GM12878 (cell line): Measurements from ENCODE around the gene NTM. TPM values are rescaled to one million over a fixed set of nuclear protein-coding genes. Genes with fewer than 3 reads are reported as not detected.
A peak's percentile ranks its signal among the peaks of the same experiment; 100 is the strongest.

Experiments
- ATAC-seq: fragments of 200-7000 bp; cut with Tn5 transposase; 3 replicates; pipeline ENCODE4 v1.9.1; 2020; ENCODE audit warnings: mild to moderate bottlenecking, moderate library complexity
- BruUV-seq: library from RNA; stranded (reverse); fragments of 400-500 nt; replicated peaks from 2 replicates; lab custom pipeline; 2021; lab: Mats Ljungman, UMichigan
- CTCF ChIA-PET: fragments of 300-600 bp; sonication (Branson Sonifier 250); formaldehyde crosslinking; extraction: SDS; loops from one replicate; lab custom pipeline; 2021; ENCODE audit warnings: inconsistent platforms; lab: Yijun Ruan, JAX
- POLR2A ChIA-PET: fragments of 350-600 bp; formaldehyde crosslinking; extraction: SDS; loops from one replicate; lab custom pipeline; 2021; ENCODE audit warnings: inconsistent platforms; lab: Charles Lee
- RAD21 ChIA-PET: fragments of 300-600 bp; sonication (Branson Sonifier 250); formaldehyde crosslinking; loops from one replicate; lab custom pipeline; 2023; ENCODE audit warnings: antibody characterized with exemption; ENCODE audit not compliant: unreplicated experiment; lab: Charles Lee
- SMC1A ChIA-PET: fragments of 300-600 bp; sonication (Branson Sonifier 250); formaldehyde crosslinking; loops from one replicate; lab custom pipeline; 2023; ENCODE audit not compliant: unreplicated experiment, uncharacterized antibody; lab: Charles Lee
- DNase-seq: peaks from one replicate; pipeline ENCODE4 v3.0.0-alpha.2; 2011; ENCODE audit warnings: low read depth, low spot score
- FAIRE-seq: peaks from 3 replicates; lab custom pipeline; 2011; peaks lifted over from hg19 to GRCh38; lab: Jason Lieb, UNC
- H2AFZ ChIP-seq: 2 replicates; pipeline ENCODE4 v1.6.0; 2011; ENCODE audit warnings: low read depth, low read length, control low read depth; ENCODE audit not compliant: control insufficient read depth
- H3K27ac ChIP-seq: 2 replicates; pipeline ENCODE4 v1.5.1; 2011; ENCODE audit warnings: control low read depth; ENCODE audit not compliant: control insufficient read depth, insufficient read depth
- H3K27me3 ChIP-seq, 2 experiments: replicated peaks in 1 of 2; 2 replicates each; pipeline versions ENCODE4 v1.6.0 to v1.6.1; 2011; ENCODE audit warnings: low read length in 1 of 2; ENCODE audit not compliant: control insufficient read depth in 2 of 2, insufficient read depth in 2 of 2
- H3K36me3 ChIP-seq, 2 experiments: 2 replicates each; pipeline ENCODE4 v1.5.1; 2011; ENCODE audit warnings: low read length in 1 of 2; ENCODE audit not compliant: control insufficient read depth in 2 of 2, insufficient read depth in 2 of 2
- H3K4me1 ChIP-seq: 2 replicates; pipeline ENCODE4 v1.6.1; 2011; ENCODE audit warnings: mild to moderate bottlenecking, low read length, moderate library complexity, mixed read lengths; ENCODE audit not compliant: control insufficient read depth, insufficient read depth
- H3K4me2 ChIP-seq: 2 replicates; pipeline ENCODE4 v1.6.0; 2011; ENCODE audit warnings: control low read depth; ENCODE audit not compliant: control insufficient read depth, insufficient read depth
- H3K4me3 ChIP-seq: fragments of 200-600 bp; sonication (generic); 2 replicates; pipeline ENCODE4 v1.5.1; 2016
- H3K79me2 ChIP-seq: 2 replicates; pipeline ENCODE4 v1.6.0; 2011; ENCODE audit warnings: low read length; ENCODE audit not compliant: control insufficient read depth, insufficient read depth
- H3K9ac ChIP-seq: 2 replicates; pipeline ENCODE4 v1.8.0; 2011; ENCODE audit warnings: low read length, control low read depth, mixed read lengths; ENCODE audit not compliant: control insufficient read depth, insufficient read depth
- H3K9me3 ChIP-seq: replicated peaks from 3 replicates; pipeline ENCODE4 v1.5.1; 2011; ENCODE audit warnings: mild to moderate bottlenecking, low read length; ENCODE audit not compliant: control insufficient read depth, insufficient read depth
- H4K20me1 ChIP-seq: 2 replicates; pipeline ENCODE4 v1.6.0; 2011; ENCODE audit not compliant: control insufficient read depth, insufficient read depth
- BACH1 ChIP-seq: fragments of 450-650 bp; IDR thresholded peaks from 2 replicates; pipeline ENCODE4 v1.6.1; 2017; ENCODE audit warnings: mild to moderate bottlenecking, borderline replicate concordance
- ESRRA ChIP-seq: IDR thresholded peaks from 2 replicates; pipeline ENCODE4 v1.6.1; 2012; ENCODE audit warnings: mild to moderate bottlenecking, low read length, improper control_type of control experiment
- IRF4 ChIP-seq: IDR thresholded peaks from 2 replicates; pipeline ENCODE4 v1.6.1; 2011; ENCODE audit warnings: low read depth, low read length
- RUNX3 ChIP-seq: IDR thresholded peaks from 2 replicates; pipeline ENCODE4 v1.6.1; 2012; ENCODE audit warnings: low read length, inconsistent platforms
- SIX5 ChIP-seq: IDR thresholded peaks from 2 replicates; pipeline ENCODE4 v1.6.1; 2011; ENCODE audit warnings: mild to moderate bottlenecking, low read depth, low read length, moderate library complexity; ENCODE audit not compliant: severe bottlenecking
- STAT3 ChIP-seq: IDR thresholded peaks from 2 replicates; pipeline ENCODE4 v1.6.1; 2011; ENCODE audit warnings: low read depth, low read length, improper control_type of control experiment
- WGBS: methylation state at CpG from one replicate; pipeline ENCODE4 v1.1.6; 2016; ENCODE audit warnings: low lambda C conversion rate; ENCODE audit not compliant: insufficient replicate concordance, insufficient coverage; ENCODE audit errors: missing lambda C conversion rate; 5-methylcytosine and 5-hydroxymethylcytosine counted together
- in situ Hi-C: fragments of 300-500 bp; cut with MboI; formaldehyde crosslinking; loops from 9 replicates; pipeline ENCODE4 v1.14.3; 2018; ENCODE audit warnings: mixed read lengths
- intact Hi-C: fragments of 100-400 bp; cut with micrococcal nuclease; formaldehyde crosslinking; loops from one replicate; pipeline ENCODE4 v1.14.2; 2022; ENCODE audit not compliant: unreplicated experiment
- polyA plus RNA-seq, 11 experiments: library from polyadenylated mRNA; depleted of rRNA in 4 of 11; unstranded in 6 of 11; stranded (reverse) in 5 of 11; fragments of >200 nt; fragmentation: Nextera tagmentation in 4 of 11; fragmentation: Illumina TruSeq in 1 of 11; extraction: Ambion mirVana in 4 of 11; extraction: Trizol in 1 of 11; gene quantifications; 1 replicate in 1 of 11; 2 replicates in 10 of 11; pipeline versions ENCODE4 v1.2.1 to v1.2.3, GENCODE V29; 2011 to 2016; ENCODE audit warnings: inconsistent platforms in 2 of 11, missing spikeins in 2 of 11, low read depth in 1 of 11
- total RNA-seq, 4 experiments: library from RNA; depleted of rRNA in 3 of 4; stranded (reverse); fragments of >200 nt in 3 of 4; fragmentation: Illumina TruSeq in 1 of 4; extraction: Trizol in 1 of 4; gene quantifications; 2 replicates each; pipeline versions ENCODE4 v1.2.1 to v1.2.3, GENCODE V29; 2013 to 2021
- TF ChIP-seq, protein P1 (sequence below): IDR thresholded peaks from 2 replicates; pipeline ENCODE4 v1.6.1; 2011; ENCODE audit warnings: borderline replicate concordance, low read depth, mild to moderate bottlenecking, moderate library complexity, mixed read lengths, low read length; ENCODE audit not compliant: insufficient read depth; ENCODE audit errors: extremely low read length
- TF ChIP-seq, protein P2 (sequence below), 3 experiments: IDR thresholded peaks in 2 of 3; conservative IDR thresholded peaks in 1 of 3; 2 replicates each; pipeline ENCODE4 v1.5.1; 2011; ENCODE audit warnings: low read depth in 3 of 3, low read length in 3 of 3, mild to moderate bottlenecking in 3 of 3, control low read depth in 2 of 3, moderate library complexity in 2 of 3, inconsistent platforms in 1 of 3, mixed read lengths in 1 of 3; ENCODE audit not compliant: control insufficient read depth in 2 of 3, insufficient read depth in 1 of 3; ENCODE audit errors: extremely low read depth in 1 of 3
- TF ChIP-seq, protein P3 (sequence below): IDR thresholded peaks from 2 replicates; pipeline ENCODE4 v1.6.1; 2011; ENCODE audit warnings: low read depth, mild to moderate bottlenecking, low read length, moderate library complexity, borderline replicate concordance; ENCODE audit errors: extremely low read depth
- TF ChIP-seq, protein P4 (sequence below): fragments of 450-650 bp; IDR thresholded peaks from 2 replicates; pipeline ENCODE4 v1.6.1; 2017; ENCODE audit warnings: mild to moderate bottlenecking, moderate library complexity
- TF ChIP-seq, protein P5 (sequence below): IDR thresholded peaks from 2 replicates; pipeline ENCODE4 v1.6.1; 2012; ENCODE audit warnings: low read depth, low read length, improper control_type of control experiment
- TF ChIP-seq, protein P6 (sequence below): fragments of 450-650 bp; IDR thresholded peaks from 2 replicates; pipeline ENCODE4 v1.6.1; 2016; ENCODE audit warnings: mild to moderate bottlenecking

The NTM gene
- total and polyA plus RNA-seq, 10 of the 15 experiments (the other 5 are each of a cell fraction or from before 2014, with no cell fraction given), result not detected

DNA sequence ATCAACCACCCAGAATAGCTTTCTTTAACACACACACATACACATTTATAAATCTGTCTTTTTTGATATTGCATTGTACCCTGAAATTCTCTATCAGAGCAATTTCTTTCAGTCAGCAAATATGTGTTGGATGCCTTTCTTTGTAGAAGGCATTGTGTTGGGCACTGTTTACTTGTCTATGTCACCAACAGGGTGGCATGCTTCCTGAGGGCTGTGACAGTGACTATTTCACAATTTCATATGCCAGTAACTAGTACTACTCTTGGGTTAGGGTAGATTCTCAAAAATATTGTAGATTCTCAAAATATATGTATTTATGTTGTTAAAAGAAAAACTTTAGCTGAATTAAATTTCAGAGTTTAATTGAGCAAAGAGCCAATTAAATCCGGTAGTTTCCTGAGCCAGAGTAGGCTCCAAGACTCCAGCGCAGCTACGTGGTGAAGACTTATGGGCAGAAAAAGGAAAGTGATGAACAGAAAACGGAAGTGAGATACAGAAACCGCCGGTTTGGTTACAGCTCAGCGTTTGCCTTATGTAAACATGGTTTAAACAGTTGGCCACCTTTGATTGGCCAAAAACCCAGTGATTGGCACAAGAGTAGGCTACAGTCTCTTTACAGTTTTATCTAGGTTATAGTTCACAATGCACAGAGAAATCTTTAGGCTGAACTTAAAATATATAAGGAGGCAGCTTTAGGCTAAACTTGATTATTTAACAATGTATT is 723.3 kb downstream of the NTM start:
- peak; percentile 90 for ATAC-seq
- Histone ChIP-seq H3K4me3 (no peak overlapping the region), H2AFZ (no peak overlapping the region), H4K20me1 (no peaks in the 10 kb centered on the region), H3K36me3 (no peaks in the 10 kb centered on the region), H3K27ac (no peak overlapping the region), H3K9me3 (no peaks in the 10 kb centered on the region; the same call in 2 of the 3 replicates), H3K4me2 (no peak overlapping the region), H3K9ac (no peak overlapping the region), H3K79me2 (no peaks in the 10 kb centered on the region), H3K27me3 (no peaks in the 10 kb centered on the region), H3K4me1 (no peaks in the 10 kb centered on the region)
- ChIA-PET SMC1A (interaction anchor here (1.0 kb wide), 1 partner anchor 192 kb away, joined by 3 read pairs; no protein-coding TSS in a partner anchor), RAD21 (no interaction called here), POLR2A (no interaction called here), CTCF (interaction anchor here (0.6 to 3.0 kb wide), 2 partner anchors 11 to 33 kb away, joined by 3 to 9 read pairs; no protein-coding TSS in a partner anchor)
- intact Hi-C loops, result no loop called here
- no TSS peak for BruUV-seq
- peak; percentile 77 for FAIRE-seq
- DNase-seq, result peak; percentile 20
- in situ Hi-C loops, result no loop called here
- WGBS, result 10% methylated on average over 7 of the region's 7 CpGs
- peak; percentile 70 for TF ChIP-seq RUNX3
- TF ChIP-seq, protein P1, sequence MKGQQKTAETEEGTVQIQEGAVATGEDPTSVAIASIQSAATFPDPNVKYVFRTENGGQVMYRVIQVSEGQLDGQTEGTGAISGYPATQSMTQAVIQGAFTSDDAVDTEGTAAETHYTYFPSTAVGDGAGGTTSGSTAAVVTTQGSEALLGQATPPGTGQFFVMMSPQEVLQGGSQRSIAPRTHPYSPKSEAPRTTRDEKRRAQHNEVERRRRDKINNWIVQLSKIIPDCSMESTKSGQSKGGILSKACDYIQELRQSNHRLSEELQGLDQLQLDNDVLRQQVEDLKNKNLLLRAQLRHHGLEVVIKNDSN, result no peak
- TF ChIP-seq, protein P2, sequence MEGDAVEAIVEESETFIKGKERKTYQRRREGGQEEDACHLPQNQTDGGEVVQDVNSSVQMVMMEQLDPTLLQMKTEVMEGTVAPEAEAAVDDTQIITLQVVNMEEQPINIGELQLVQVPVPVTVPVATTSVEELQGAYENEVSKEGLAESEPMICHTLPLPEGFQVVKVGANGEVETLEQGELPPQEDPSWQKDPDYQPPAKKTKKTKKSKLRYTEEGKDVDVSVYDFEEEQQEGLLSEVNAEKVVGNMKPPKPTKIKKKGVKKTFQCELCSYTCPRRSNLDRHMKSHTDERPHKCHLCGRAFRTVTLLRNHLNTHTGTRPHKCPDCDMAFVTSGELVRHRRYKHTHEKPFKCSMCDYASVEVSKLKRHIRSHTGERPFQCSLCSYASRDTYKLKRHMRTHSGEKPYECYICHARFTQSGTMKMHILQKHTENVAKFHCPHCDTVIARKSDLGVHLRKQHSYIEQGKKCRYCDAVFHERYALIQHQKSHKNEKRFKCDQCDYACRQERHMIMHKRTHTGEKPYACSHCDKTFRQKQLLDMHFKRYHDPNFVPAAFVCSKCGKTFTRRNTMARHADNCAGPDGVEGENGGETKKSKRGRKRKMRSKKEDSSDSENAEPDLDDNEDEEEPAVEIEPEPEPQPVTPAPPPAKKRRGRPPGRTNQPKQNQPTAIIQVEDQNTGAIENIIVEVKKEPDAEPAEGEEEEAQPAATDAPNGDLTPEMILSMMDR (IDR thresholded peaks at IDR 0.05 in 2 of 3, conservative IDR thresholded peaks at IDR 0.05 in 1 of 3; ENCODE audit: control insufficient read depth in 2 of 3, extremely low read depth in 1 of 3, insufficient read depth in 1 of 3, low read depth in 3 of 3, low read length in 3 of 3), result no peak
- TF ChIP-seq, protein P3, sequence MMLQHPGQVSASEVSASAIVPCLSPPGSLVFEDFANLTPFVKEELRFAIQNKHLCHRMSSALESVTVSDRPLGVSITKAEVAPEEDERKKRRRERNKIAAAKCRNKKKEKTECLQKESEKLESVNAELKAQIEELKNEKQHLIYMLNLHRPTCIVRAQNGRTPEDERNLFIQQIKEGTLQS, result no peak
- TF ChIP-seq IRF4, result 0 out of 2 replicates have a peak, but pooled peaks have one; percentile 49
- TF ChIP-seq BACH1, result no peak
- no peak for TF ChIP-seq SIX5
- TF ChIP-seq, protein P4, sequence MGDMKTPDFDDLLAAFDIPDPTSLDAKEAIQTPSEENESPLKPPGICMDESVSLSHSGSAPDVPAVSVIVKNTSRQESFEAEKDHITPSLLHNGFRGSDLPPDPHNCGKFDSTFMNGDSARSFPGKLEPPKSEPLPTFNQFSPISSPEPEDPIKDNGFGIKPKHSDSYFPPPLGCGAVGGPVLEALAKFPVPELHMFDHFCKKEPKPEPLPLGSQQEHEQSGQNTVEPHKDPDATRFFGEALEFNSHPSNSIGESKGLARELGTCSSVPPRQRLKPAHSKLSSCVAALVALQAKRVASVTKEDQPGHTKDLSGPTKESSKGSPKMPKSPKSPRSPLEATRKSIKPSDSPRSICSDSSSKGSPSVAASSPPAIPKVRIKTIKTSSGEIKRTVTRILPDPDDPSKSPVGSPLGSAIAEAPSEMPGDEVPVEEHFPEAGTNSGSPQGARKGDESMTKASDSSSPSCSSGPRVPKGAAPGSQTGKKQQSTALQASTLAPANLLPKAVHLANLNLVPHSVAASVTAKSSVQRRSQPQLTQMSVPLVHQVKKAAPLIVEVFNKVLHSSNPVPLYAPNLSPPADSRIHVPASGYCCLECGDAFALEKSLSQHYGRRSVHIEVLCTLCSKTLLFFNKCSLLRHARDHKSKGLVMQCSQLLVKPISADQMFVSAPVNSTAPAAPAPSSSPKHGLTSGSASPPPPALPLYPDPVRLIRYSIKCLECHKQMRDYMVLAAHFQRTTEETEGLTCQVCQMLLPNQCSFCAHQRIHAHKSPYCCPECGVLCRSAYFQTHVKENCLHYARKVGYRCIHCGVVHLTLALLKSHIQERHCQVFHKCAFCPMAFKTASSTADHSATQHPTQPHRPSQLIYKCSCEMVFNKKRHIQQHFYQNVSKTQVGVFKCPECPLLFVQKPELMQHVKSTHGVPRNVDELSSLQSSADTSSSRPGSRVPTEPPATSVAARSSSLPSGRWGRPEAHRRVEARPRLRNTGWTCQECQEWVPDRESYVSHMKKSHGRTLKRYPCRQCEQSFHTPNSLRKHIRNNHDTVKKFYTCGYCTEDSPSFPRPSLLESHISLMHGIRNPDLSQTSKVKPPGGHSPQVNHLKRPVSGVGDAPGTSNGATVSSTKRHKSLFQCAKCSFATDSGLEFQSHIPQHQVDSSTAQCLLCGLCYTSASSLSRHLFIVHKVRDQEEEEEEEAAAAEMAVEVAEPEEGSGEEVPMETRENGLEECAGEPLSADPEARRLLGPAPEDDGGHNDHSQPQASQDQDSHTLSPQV, result no peak
- no peak for TF ChIP-seq STAT3
- TF ChIP-seq, protein P5, sequence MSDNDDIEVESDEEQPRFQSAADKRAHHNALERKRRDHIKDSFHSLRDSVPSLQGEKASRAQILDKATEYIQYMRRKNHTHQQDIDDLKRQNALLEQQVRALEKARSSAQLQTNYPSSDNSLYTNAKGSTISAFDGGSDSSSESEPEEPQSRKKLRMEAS, result no peak
- TF ChIP-seq, protein P6, sequence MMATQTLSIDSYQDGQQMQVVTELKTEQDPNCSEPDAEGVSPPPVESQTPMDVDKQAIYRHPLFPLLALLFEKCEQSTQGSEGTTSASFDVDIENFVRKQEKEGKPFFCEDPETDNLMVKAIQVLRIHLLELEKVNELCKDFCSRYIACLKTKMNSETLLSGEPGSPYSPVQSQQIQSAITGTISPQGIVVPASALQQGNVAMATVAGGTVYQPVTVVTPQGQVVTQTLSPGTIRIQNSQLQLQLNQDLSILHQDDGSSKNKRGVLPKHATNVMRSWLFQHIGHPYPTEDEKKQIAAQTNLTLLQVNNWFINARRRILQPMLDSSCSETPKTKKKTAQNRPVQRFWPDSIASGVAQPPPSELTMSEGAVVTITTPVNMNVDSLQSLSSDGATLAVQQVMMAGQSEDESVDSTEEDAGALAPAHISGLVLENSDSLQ, result peak; percentile 93
- no peak for TF ChIP-seq ESRRA
